ENCODE results near the gene PARK7.

Gene PARK7

GRCh38 chr1:7985851-7986612 lies 24.5 kb downstream of the PARK7 start:
- DNase-seq: no peak

DNA sequence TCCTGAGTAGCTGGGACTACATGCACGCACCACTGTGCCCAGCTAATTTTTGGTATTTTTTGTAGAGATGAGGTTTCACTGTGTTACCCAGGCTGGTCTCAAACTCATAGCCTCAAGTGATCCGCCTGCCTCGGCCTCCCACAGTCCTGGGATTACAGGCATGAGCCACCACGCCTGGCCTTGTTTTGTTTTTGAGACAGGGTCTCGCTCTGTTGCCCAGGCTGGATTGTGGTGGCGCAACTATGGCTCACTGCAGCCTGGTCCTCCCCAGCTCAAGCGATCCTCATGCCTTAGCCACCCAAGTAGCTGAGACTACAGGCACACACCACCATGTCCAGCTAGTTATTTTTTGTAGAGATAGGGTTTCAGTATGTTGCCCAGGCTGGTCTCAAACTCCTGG lies 26.0 kb downstream of the PARK7 start:
- DNase-seq: no peak

DNA sequence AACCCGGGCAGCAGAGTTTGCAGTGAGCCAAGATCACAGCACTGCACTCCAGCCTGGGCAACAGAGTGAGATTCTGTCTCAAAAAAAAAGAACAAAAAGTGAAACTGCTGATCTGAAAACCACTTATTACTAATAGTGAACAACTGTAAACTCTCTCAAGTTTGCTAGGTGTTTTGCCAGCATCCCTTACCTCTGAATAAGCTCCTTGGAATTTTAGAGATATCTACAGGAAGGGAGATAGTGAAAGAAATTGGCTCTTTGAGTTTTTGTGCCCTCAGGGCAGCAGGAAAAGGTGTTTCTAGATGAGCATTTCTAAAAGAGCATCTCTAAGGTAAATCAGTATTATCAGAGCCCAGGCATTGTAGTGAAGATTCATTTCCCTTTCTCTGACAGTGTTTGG lies 27.1 kb downstream of the PARK7 start:
- DNase-seq: no peak

- DNase-seq: no peak
Observed at GRCh38 chr1:7989762-7990428, 28.4 kb downstream of the PARK7 start.

- no peak for DNase-seq
Observed at GRCh38 chr1:7991504-7992440, 30.3 kb downstream of the PARK7 start.

- DNase-seq: no peak
Observed at GRCh38 chr1:7992885-7993284, 31.4 kb downstream of the PARK7 start.

GRCh38 chr1:7993593-7994479 lies 32.3 kb downstream of the PARK7 start:
- no peak for DNase-seq

DNA sequence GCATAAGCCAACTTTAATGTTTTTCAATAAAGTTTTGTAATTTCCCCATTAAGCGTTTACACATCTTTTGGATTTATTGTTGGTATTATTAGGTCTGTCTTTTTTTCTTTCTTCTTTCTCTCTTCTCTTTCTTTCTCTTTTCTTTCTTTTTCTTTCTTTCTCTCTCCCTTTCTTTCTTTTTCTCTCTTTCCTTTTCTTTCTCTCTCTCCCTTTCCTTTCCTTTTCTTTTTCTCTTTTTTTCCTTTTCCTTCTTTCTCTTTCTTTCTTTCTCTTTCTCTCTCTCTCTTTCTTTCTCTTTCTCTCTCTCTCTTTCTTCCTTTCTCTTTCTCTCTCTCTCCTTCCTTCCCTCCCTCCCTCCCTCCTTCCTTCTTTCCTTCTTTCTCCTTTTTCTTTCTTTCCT lies 33.3 kb downstream of the PARK7 start:
- DNase-seq: no peak

- DNase-seq: no peak
Observed at GRCh38 chr1:7995437-7995836, 33.9 kb downstream of the PARK7 start.

GRCh38 chr1:8002329-8002910 lies 40.9 kb downstream of the PARK7 start:
- no peak for DNase-seq

- DNase-seq: no peak
Observed at GRCh38 chr1:8002921-8003320, 41.4 kb downstream of the PARK7 start.

- DNase-seq: no peak
Observed at GRCh38 chr1:8003438-8004112, 42.1 kb downstream of the PARK7 start.

DNA sequence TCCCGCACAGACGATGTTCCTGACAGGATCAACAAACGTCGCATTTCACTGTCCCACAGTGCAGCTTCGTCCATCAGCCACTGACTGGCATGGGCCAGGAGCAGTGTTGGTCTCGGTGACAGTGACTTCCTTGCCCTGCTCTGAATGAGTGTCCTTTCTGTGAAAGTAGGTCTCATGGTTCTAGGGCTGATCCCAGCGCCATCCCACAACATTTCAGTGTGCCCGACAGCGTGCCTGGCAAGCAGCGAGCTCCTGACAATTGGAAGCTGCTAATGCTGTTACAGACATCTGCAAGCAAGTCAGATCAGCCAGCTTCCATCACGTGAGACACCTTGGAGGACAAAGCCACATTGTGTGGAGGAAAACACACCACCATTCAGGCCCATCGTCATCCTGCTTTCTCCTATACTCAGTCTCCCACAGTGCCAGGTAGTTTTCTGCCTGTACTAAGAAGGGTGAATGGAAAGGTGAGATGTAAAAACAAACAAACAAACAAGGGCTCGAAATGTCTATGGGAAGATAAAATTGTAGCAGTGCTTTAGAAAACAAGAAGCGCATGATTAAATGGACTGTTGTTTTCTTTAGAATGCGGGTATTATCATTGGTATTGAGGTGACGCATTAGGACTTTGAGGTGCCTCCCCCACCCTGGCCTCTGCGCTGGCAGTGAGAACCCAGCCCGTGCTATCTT lies 42.7 kb downstream of the PARK7 start:
- no peak for DNase-seq

GRCh38 chr1:8004803-8005573 lies 43.5 kb downstream of the PARK7 start:
- no peak for DNase-seq

- DNase-seq: no peak
Observed at GRCh38 chr1:8006037-8006963, 44.8 kb downstream of the PARK7 start.

DNA sequence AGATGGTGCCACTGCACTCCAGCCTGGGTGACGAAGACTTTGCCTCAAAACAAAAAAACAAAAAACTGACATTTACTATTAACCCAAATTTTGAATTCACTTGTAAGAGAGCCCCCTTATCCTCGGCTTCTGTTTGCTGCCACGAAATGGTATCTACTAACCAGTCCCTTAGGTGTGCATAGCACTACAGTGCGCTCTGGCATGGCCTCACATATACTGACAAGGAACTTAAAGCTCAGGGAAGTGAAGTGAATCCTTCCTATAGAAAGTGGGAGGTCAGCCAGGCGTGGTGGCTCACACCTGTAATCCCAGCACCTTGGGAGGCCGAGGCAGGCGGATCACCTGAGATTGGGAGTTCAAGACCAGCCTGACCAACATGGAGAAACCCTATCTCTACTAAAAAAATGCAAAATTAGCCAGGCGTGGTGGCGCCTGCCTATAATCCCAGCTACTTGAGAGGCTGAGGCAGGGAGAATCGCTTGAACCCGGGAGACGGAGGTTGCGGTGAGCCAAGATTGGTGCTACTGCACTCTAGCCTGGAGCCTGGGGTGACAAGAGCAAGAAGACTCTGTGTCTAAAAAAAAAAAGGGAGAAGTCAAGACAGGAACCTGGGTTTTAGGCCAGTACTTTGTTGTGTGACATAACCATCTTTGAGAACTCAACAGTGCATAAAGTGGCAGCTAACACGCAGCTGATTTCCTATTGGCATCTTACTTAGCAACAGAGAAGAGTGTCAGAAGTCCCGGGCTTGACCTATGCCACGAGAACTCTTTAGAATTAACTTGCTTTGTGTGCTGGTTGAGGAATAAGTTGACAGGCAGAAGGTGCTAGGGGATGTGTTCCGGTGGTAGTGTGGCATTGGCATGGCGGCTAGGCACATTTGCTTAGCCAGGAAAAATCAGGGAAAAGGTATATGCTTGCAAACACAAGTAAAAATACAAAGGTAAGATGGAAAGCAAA lies 47.8 kb downstream of the PARK7 start:
- no peak for DNase-seq

DNA sequence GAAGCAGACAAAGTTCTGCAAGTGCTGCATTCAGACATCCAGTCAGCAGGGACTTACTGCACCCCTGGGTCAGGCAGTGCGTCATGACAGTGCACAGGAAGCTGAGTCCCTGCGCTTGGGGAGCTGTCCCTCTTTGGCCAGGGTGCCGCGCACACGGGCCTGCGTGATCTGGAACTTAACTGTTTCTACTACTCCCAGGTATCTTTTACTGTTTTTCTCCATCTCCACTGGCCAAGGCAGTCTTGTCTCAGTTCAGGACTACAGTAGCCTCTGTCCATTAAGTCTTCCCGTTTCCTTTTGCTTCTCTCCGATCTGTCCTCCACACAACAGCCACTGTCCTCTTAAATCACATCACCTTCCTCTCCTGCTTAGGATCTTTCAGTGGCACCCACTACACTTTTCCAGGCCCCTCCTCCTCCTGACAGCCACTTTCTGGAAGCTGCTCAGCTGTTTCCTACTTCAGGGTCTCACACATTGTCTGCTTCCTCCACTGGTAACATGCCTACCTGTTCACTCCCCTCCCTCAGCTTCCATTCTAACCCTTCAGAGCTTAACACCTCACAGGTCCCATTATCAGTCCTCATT lies 48.7 kb downstream of the PARK7 start:
- no peak for DNase-seq
